ENCODE results near the gene MIR17HG. TPM values are rescaled to one million over a fixed set of nuclear protein-coding genes. Genes with fewer than 3 reads are reported as not detected.
"Not testable (repeated sequence)": the region's sequence is repeated elsewhere in the genome, so short reads cannot be mapped to it uniquely, and the experiment has no call there.

MIR17HG gene
- total RNA-seq, 1 experiment from 2014 or later: 3.4 TPM

GRCh38 chr13:91318886-91319285 is 28.6 kb upstream of the MIR17HG start:
- Mint-ChIP-seq H3K27ac (ENCODE audit: unreplicated experiment) (no peak overlapping the region), H3K27me3 (ENCODE audit: unreplicated experiment) (no peaks in the 10 kb centered on the region), H3K9me3 (ENCODE audit: low read depth, unreplicated experiment) (no peaks in the 10 kb centered on the region), H3K4me3 (ENCODE audit: low read depth, unreplicated experiment) (no peak overlapping the region), H3K36me3 (ENCODE audit: insufficient read depth, unreplicated experiment) (no peaks in the 10 kb centered on the region), H3K4me1 (ENCODE audit: low read depth, unreplicated experiment) (no peaks in the 10 kb centered on the region)
- no peak for TF ChIP-seq CTCF (IDR thresholded peaks at IDR 0.05; ENCODE audit: unreplicated experiment)
- DNase-seq: no peak
- CTCF ChIA-PET: no interaction called here
- intact Hi-C loops (cut with micrococcal nuclease; ENCODE audit: unreplicated experiment): no loop called here
- BruUV-seq (replicated peaks): no TSS peak

- no peak for TF ChIP-seq CTCF (IDR thresholded peaks at IDR 0.05; ENCODE audit: unreplicated experiment)
- no peak for DNase-seq
- H3K9me3 Mint-ChIP-seq (ENCODE audit: low read depth, unreplicated experiment): no peaks in the 10 kb centered on the region
- intact Hi-C loops (cut with micrococcal nuclease; ENCODE audit: unreplicated experiment): no loop called here
- no peak overlapping the region for H3K4me3 Mint-ChIP-seq (ENCODE audit: low read depth, unreplicated experiment)
- no peaks in the 10 kb centered on the region for H3K36me3 Mint-ChIP-seq (ENCODE audit: insufficient read depth, unreplicated experiment)
- no peak overlapping the region for H3K27ac Mint-ChIP-seq (ENCODE audit: unreplicated experiment)
- CTCF ChIA-PET: no interaction called here
- no peaks in the 10 kb centered on the region for H3K4me1 Mint-ChIP-seq (ENCODE audit: low read depth, unreplicated experiment)
- no peaks in the 10 kb centered on the region for H3K27me3 Mint-ChIP-seq (ENCODE audit: unreplicated experiment)
- BruUV-seq (replicated peaks): no TSS peak
Measured at GRCh38 chr13:91319996-91320395, 27.5 kb upstream of the MIR17HG start.

GRCh38 chr13:91320990-91321389 is 26.5 kb upstream of the MIR17HG start:
- CTCF ChIA-PET; H3K36me3 Mint-ChIP-seq (ENCODE audit: insufficient read depth, unreplicated experiment); H3K9me3 Mint-ChIP-seq (ENCODE audit: low read depth, unreplicated experiment); H3K27me3 Mint-ChIP-seq (ENCODE audit: unreplicated experiment); DNase-seq; H3K4me1 Mint-ChIP-seq (ENCODE audit: low read depth, unreplicated experiment); BruUV-seq (replicated peaks); H3K4me3 Mint-ChIP-seq (ENCODE audit: low read depth, unreplicated experiment); intact Hi-C loops (cut with micrococcal nuclease; ENCODE audit: unreplicated experiment); H3K27ac Mint-ChIP-seq (ENCODE audit: unreplicated experiment): not testable (repeated sequence)

- intact Hi-C loops (cut with micrococcal nuclease; ENCODE audit: unreplicated experiment): no loop called here
- H3K27me3 Mint-ChIP-seq (ENCODE audit: unreplicated experiment): no peaks in the 10 kb centered on the region
- BruUV-seq (replicated peaks): no TSS peak
- DNase-seq: no peak
- no peaks in the 10 kb centered on the region for H3K4me1 Mint-ChIP-seq (ENCODE audit: low read depth, unreplicated experiment)
- CTCF ChIA-PET: no interaction called here
- H3K9me3 Mint-ChIP-seq (ENCODE audit: low read depth, unreplicated experiment): no peaks in the 10 kb centered on the region
- no peak for TF ChIP-seq CTCF (IDR thresholded peaks at IDR 0.05; ENCODE audit: unreplicated experiment)
- H3K27ac Mint-ChIP-seq (ENCODE audit: unreplicated experiment): no peak overlapping the region
- H3K36me3 Mint-ChIP-seq (ENCODE audit: insufficient read depth, unreplicated experiment): no peaks in the 10 kb centered on the region
- no peak overlapping the region for H3K4me3 Mint-ChIP-seq (ENCODE audit: low read depth, unreplicated experiment)
Measured at GRCh38 chr13:91323349-91323748, 24.1 kb upstream of the MIR17HG start.

- Mint-ChIP-seq H3K9me3 (ENCODE audit: low read depth, unreplicated experiment) (no peaks in the 10 kb centered on the region), H3K27ac (ENCODE audit: unreplicated experiment) (no peak overlapping the region), H3K4me1 (ENCODE audit: low read depth, unreplicated experiment) (no peaks in the 10 kb centered on the region), H3K27me3 (ENCODE audit: unreplicated experiment) (no peaks in the 10 kb centered on the region), H3K36me3 (ENCODE audit: insufficient read depth, unreplicated experiment) (no peaks in the 10 kb centered on the region), H3K4me3 (ENCODE audit: low read depth, unreplicated experiment) (no peak overlapping the region)
- no peak for TF ChIP-seq CTCF (IDR thresholded peaks at IDR 0.05; ENCODE audit: unreplicated experiment)
- BruUV-seq (replicated peaks): no TSS peak
- CTCF ChIA-PET: no interaction called here
- no peak for DNase-seq
- intact Hi-C loops (cut with micrococcal nuclease; ENCODE audit: unreplicated experiment): no loop called here
Measured at GRCh38 chr13:91326146-91326545, 21.3 kb upstream of the MIR17HG start.

Measured in Calu3 (cell line).